DLD1 (cell line): ENCODE results near the gene MCU.

Source experiments
- in situ Hi-C: cut with HindIII; loops from 2 replicates; pipeline ENCODE4 v1.10.0; 2017; ENCODE audit warnings: low sequenced_read_pairs

Gene MCU

DNA sequence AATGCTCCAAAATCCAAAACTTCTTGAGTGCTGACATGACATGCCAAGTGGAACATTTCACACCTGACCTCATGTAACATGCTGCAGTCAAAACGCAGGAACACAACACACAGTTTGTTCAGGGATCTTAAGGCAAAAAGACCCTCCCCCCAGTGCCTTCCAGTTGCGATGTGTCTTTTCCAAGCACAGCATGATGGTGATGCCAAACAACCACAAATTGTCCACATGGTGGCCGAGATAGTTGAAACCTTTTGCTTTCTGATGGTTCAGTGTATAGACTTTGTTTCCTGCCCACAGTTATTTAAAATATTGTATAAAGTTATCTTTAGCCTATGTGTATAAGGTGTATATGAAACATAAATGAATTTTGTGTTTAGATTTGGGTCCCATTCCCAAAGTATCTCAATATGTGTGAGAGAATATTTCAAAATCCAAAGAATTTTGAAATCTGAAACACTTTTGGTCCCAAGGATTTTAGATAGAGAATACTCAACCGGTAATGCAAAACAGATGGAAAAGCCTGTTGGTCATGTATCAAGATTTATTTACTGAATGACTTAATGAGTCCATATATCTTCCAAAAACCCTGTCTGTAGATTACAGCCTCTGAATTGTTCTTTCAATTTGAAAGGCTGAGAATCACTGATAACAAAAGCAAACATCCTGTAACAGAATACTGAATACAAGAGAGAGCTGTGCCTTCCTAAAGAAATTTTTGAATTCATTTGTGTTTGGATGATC lies 108.2 kb downstream of the MCU start:
- in situ Hi-C loops = no loop called here

DNA sequence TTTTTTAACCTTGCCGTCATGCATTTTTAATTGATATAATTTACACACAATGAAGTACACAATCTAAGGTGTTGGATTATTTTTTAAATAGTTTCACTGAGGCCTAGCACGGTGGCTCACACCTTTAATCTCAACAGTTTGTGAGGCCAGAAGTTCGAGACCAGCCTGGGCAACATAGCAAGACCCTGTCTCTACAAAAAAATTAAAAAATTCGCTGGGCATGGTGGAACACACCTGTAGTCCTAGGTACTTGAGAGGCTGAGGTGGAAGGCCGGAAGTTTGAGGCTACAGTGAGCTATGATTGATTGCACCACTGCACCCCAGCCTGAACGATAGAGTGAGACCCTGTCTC lies 108.8 kb downstream of the MCU start:
- in situ Hi-C loops = no loop called here

- in situ Hi-C loops = no loop called here
These were observed 109.4 kb downstream of the MCU start for GRCh38 chr10:72801263-72801868.

DNA sequence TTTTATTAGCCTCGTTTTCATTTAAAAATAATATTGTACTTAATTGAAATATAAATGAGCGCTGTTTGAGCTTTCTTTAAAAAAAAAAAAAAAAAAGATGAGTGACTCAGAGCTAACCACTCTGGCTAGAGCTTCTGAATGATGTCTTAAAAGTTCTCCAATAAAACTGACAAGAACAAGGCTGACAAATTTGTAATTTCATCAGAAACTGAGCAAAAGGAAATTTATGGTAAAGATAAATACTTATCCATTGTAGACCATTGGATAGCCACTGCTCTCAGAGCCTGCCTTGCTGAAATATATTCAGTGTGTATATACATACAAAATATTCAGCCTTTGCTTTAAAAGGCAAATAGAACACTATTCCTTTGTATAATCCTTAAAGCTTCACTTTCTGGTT lies 110.4 kb downstream of the MCU start:
- in situ Hi-C loops = no loop called here

DNA sequence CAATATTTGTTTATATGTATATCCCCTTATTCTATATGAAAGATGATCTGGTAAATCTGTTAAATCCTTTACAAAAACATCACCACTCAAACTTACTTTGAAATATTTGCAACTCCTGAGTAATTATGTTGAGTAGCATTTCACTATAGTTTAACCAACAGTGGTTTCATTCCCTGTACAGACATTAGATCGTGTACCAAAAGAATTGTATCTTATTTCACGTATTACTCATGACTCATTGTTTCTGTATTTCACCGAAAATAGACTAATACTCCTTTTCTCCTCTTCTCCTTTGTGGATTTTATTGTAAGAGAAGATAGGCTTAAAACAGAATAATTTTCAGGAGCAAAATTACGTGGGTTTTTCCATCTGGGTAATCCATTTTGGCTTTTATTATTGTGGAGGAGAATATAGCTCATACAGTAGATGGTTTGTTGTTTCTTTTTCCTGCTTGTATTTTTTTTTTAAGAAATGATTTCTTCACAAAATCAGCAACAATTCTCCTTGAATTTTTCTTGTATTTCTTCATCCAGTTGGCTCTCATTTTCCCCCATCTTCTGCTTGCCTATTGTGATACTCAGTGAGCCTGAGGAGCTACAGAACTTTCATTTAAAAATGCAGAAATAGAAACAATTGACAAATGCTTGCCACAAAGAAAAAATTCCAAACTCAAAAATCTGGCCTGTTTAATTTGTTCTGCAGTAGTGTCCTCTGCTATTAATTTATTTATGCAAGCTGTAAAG lies 111.0 kb downstream of the MCU start:
- in situ Hi-C loops = no loop called here

DNA sequence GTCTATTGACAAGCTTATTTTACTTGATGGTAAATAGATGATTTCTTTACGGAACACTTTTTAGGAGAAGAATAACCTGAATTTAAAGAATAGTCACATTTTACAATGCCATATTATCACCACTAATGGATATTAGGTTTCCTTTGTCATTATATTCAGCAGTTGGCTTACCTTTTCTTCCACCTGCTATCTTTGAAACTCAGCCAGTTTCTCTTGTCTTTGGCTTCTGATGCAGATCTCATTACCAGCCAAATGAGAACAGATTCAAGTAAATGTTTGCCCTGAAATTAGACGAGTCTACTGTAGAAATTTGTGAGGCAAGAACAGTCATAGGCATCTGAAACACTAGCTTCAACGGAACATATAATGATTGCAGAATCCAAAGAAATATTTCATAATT lies 116.1 kb downstream of the MCU start:
- in situ Hi-C loops = no loop called here

GRCh38 chr10:72809006-72809405 lies 117.1 kb downstream of the MCU start:
- in situ Hi-C loops = no loop called here

DNA sequence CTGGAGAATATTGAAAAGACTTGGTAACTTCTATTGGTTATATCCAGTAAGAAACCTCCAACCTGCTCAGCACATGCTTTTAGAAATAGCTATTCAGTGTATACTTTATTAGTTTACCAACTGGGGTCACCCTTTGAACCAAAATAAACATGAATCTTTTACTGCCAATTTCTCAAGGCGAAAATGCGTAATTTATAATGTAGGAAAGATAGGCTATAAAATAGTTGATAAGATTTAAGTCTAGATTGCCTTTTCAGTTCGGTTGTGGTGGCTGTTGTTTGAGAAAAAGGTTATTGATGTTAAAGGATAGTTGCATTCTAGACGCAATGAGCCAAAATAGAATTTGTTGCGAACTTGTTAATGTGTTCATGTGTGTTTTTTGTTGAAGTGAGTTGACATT lies 119.0 kb downstream of the MCU start:
- in situ Hi-C loops = no loop called here

- in situ Hi-C loops = no loop called here
These were observed 120.4 kb downstream of the MCU start for GRCh38 chr10:72812415-72812752.

- in situ Hi-C loops = no loop called here
These were observed 120.9 kb downstream of the MCU start for GRCh38 chr10:72812753-72813430.

DNA sequence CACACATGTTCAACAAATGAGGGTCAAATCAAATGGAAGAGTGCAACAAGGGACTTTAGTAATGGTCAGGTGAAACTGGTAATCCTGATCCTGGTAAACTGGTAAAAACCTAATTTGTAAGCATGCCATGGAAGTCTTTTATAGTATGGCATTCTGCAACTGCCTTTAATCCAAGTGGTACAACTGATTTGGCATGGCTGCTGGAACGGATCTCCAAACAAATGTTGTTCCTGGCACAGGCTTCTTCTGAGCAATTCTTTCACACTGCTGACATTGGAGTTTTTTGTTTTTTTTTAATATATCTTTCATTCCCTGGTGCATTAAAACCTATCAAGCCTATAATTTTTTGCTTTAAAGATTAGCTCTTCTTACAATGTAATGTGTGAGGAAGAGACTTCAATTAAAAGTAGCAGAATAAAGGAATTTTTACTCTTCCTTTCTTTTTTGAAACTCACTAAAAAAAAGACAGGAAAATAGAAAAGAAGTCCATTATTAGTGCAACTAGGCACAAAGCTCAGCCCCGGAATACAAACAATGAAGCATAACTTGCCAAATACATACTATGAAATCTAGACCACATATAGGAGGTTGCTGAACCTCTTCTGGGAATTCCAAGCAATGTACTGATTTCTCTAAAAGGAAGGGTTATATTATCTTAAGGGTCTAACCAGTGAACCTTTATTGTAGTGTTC lies 122.3 kb downstream of the MCU start:
- in situ Hi-C loops = no loop called here

DNA sequence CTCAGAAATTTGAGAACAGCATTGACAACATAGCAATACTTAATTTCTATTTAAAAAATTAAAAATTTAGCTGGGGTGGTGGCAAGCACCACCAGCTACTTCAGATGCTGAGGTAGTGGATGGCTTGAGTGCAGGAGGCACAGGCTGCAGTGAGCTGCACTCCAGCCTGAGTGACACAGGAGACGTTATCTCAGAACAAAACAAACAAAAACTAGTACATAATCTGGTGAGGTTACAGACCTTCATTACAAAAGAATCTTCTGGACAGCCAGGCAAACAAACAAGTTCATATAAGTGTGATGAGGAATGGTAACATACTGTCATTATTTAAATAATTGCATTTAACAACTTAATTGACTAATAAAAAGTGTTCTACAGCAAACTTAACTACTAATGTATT lies 124.6 kb downstream of the MCU start:
- in situ Hi-C loops = no loop called here

DNA sequence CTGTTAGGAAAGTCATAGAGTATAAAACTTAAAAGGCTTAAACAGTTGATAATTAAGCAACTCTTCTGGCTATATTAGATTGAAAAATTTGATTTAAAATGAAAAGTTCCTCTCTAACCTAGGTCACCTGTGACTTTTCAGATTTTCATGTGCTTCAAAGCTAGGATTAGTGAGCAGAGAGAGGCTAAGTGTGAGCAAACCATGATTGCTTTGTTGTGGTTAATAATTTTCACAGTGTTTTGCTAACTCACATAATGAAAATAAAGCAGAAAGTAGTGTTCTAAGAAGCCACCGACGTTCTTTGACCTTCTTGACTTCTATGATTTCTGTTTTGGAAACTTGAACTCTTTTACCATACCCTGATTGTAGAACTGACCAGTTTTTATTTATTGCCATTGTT lies 126.1 kb downstream of the MCU start:
- in situ Hi-C loops = no loop called here

DNA sequence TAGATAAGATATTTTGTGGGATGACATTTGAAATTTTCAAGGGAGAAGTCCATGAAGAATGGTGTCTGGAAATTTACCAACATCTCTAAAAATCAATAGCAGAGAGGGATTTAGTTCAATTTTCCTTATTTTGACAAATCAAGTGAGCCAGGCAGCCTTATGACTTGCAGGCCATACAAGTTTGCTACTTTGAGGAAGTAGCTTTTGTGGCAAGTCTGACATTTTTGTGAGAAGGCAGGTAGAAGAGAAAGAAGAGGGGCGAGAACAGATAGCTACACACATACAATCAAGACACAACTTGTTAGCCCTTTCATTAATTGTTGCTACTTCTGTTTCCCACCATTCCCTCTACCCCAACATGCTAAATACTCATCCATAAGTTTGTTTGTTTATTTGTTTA lies 127.1 kb downstream of the MCU start:
- in situ Hi-C loops = no loop called here

DNA sequence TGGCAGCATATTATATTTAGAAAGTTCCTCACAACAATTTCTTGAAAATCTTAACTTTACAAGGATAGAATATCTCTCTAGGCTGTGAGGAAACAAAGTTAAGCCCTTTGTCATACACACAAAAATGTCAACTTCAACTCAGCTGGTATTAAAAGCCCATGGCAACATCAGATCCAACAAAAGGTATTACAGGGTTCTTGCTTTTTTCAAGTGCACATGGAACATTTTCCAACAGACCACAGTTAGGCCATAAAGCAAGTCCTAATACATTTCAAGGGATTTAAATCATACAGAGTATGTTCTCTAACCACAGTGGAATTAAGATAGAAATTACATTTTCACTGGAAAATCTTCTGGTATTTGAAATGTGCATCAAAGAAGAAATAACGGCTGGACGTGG lies 129.7 kb downstream of the MCU start:
- in situ Hi-C loops = no loop called here

DNA sequence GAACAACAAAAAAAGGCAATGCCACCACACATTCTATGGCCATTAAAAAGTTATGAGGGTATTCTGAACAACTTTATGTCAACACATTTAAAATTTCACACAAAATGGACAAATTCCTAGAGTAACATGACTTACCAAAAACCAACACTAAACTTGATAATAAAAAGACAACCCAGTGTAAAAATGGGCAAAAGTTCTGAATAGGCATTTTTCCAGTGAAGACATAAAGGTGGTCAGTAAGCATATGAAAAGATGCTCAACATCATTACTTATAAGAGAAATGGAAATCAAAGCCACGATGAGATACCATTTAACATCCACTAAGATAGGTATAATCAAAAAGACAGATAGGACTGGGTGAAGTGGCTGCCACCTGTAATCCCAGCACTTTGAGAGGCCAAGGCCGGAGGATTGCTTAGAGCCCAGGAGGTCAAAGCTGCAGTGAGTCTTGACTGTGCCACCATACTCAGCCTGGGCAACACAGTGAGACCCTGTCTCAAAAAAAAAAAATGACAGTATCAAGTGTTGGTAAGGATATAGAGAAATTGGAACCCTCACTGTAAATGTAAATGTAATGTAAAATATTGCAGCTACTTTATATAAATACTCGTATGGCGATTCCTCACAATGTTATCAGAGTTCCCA lies 130.5 kb downstream of the MCU start:
- in situ Hi-C loops = no loop called here

GRCh38 chr10:72825163-72825562 lies 133.2 kb downstream of the MCU start:
- in situ Hi-C loops = no loop called here

DNA sequence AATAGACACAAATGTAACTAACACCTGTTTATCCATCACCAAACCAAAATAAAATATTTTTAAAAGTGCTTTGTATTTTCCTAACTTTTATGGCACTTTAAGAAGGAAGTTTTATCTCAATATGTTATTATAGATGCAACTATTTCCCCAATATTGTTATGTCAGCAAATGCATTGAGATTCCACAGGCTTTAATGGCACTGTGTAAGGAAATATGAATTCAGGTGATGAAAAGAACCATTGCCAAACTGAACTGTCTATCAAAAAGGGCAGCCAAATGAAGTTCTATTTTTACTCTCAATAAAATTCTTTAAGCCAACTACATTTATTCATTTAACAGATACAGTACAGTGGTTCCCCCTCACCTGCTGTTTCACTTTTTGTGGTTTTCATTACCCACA lies 134.4 kb downstream of the MCU start:
- in situ Hi-C loops = no loop called here

GRCh38 chr10:72828294-72828693 lies 136.4 kb downstream of the MCU start:
- in situ Hi-C loops = no loop called here

- in situ Hi-C loops = no loop called here
These were observed 138.7 kb downstream of the MCU start for GRCh38 chr10:72830625-72831024.
